HFF-Myc (cell line): ENCODE data around the gene GPR3.

Experiments
- DNase-seq: peaks from one replicate; pipeline ENCODE4 v3.0.0-alpha.2; 2011; ENCODE audit warnings: low read depth; ENCODE audit errors: extremely low read depth
- H3K4me3 ChIP-seq: replicated peaks from 2 replicates; pipeline ENCODE4 v1.5.1; 2011; ENCODE audit warnings: low read depth, mild to moderate bottlenecking, control low read depth, low read length
- CTCF ChIP-seq: IDR thresholded peaks from 2 replicates; pipeline ENCODE4 v1.5.1; 2012; ENCODE audit warnings: mild to moderate bottlenecking, low read depth, low read length, control low read depth; ENCODE audit errors: missing control alignments

The GPR3 gene

GRCh38 chr1:27365372-27366112, 26.9 kb upstream of the GPR3 start:
- peak; percentile 63 for DNase-seq
- H3K4me3 ChIP-seq, result peak overlapping the region; percentile 53
- TF ChIP-seq CTCF, result no peak

- no peak for DNase-seq
- peak overlapping the region; percentile 53 for H3K4me3 ChIP-seq
- TF ChIP-seq CTCF, result no peak
These were observed 26.4 kb upstream of the GPR3 start for GRCh38 chr1:27366113-27366410.

GRCh38 chr1:27366411-27367159, 25.8 kb upstream of the GPR3 start, which contains the start of gene MAP3K6:
Gene MAP3K6, minus strand, starts transcription at chr1:27366961. Its CDS starts 364 bp downstream, at chr1:27366597.
- H3K4me3 ChIP-seq, result peak within 1 kb of the TSS; percentile 53
- peak; percentile 27 for TF ChIP-seq CTCF
- no peak for DNase-seq

- no peak for TF ChIP-seq CTCF
- H3K4me3 ChIP-seq, result peak overlapping the region; percentile 53
These were observed 25.2 kb upstream of the GPR3 start for GRCh38 chr1:27367160-27367650.

GRCh38 chr1:27368869-27369582, 23.4 kb upstream of the GPR3 start:
- H3K4me3 ChIP-seq, result no peak overlapping the region
- DNase-seq, result no peak
- peak; percentile 17 for TF ChIP-seq CTCF

More at GRCh38 chr1:27367160-27367650, 25.2 kb upstream of the GPR3 start:
- no peak for DNase-seq

GRCh38 chr1:27372022-27372807, 20.2 kb upstream of the GPR3 start:
- no peak for DNase-seq
- TF ChIP-seq CTCF, result no peak
- H3K4me3 ChIP-seq, result no peak overlapping the region
